ENCODE measurements around the gene TMEM239.

The TMEM239 gene

GRCh38 chr20:2817341-2817726 is 1.2 kb downstream of the TMEM239 start:
- H3K27ac ChIP-seq = no peak overlapping the region
- TF ChIP-seq CTCF (conservative IDR thresholded peaks at IDR 0.05) = no peak

- TF ChIP-seq CTCF (conservative IDR thresholded peaks at IDR 0.05) = no peak
- H3K27ac ChIP-seq = no peak overlapping the region
These were observed 1.9 kb downstream of the TMEM239 start for GRCh38 chr20:2817891-2818595.

GRCh38 chr20:2820084-2820895 is 4.1 kb downstream of the TMEM239 start:
- no peak for TF ChIP-seq CTCF (conservative IDR thresholded peaks at IDR 0.05)
- H3K27ac ChIP-seq = no peak overlapping the region

GRCh38 chr20:2820896-2821869 is 5.0 kb downstream of the TMEM239 start:
- no peak for TF ChIP-seq CTCF (conservative IDR thresholded peaks at IDR 0.05)
- H3K27ac ChIP-seq = no peak overlapping the region

- no peak overlapping the region for H3K27ac ChIP-seq
- TF ChIP-seq CTCF (conservative IDR thresholded peaks at IDR 0.05) = no peak
These were observed 5.9 kb downstream of the TMEM239 start for GRCh38 chr20:2822073-2822472.

GRCh38 chr20:2825761-2826160 is 9.6 kb downstream of the TMEM239 start:
- TF ChIP-seq CTCF (conservative IDR thresholded peaks at IDR 0.05) = no peak
- H3K27ac ChIP-seq = no peak overlapping the region

GRCh38 chr20:2826655-2827054 is 10.5 kb downstream of the TMEM239 start:
- no peak overlapping the region for H3K27ac ChIP-seq
- TF ChIP-seq CTCF (conservative IDR thresholded peaks at IDR 0.05) = no peak
